ENCODE results near the gene METTL9. TPM values are rescaled to one million over a fixed set of nuclear protein-coding genes. Genes with fewer than 3 reads are reported as not detected.
"Not testable (repeated sequence)": the region's sequence is repeated elsewhere in the genome, so short reads cannot be mapped to it uniquely, and the experiment has no call there.

Gene METTL9
- total RNA-seq, 2 experiments from 2014 or later, result 120 to 121 TPM

GRCh38 chr16:21689107-21689506, 89.7 kb downstream of the METTL9 start:
- H3K79me2 ChIP-seq (ENCODE audit: insufficient read depth, low read depth, low read length), result no peaks in the 10 kb centered on the region
- H3K27ac ChIP-seq (ENCODE audit: low read depth, low read length, poor library complexity, severe bottlenecking), result no peak overlapping the region
- no peak overlapping the region for H3K4me3 ChIP-seq (ENCODE audit: low read depth, low read length, poor library complexity, severe bottlenecking)
- H3K4me1 ChIP-seq (ENCODE audit: insufficient read depth, low read length, poor library complexity, severe bottlenecking), result no peaks in the 10 kb centered on the region
- H2AFZ ChIP-seq (ENCODE audit: low read length), result no peak overlapping the region
- H4K20me1 ChIP-seq (ENCODE audit: insufficient read depth, low read length), result no peaks in the 10 kb centered on the region
- DNase-seq (ENCODE audit: low spot score), result no peak
- H3K9me3 ChIP-seq (ENCODE audit: low read length), result no peaks in the 10 kb centered on the region
- CTCF ChIA-PET (ENCODE audit: unreplicated experiment), result no interaction called here
- POLR2A ChIA-PET, result no interaction called here
- no peaks in the 10 kb centered on the region for H3K36me3 ChIP-seq (ENCODE audit: insufficient read depth, low read length)
- H3K4me2 ChIP-seq (ENCODE audit: low read length), result no peak overlapping the region
- intact Hi-C loops (cut with micrococcal nuclease; ENCODE audit: unreplicated experiment), result no loop called here
- no TSS peak for BruUV-seq (replicated peaks)
- no peaks in the 10 kb centered on the region for H3K9me2 ChIP-seq (ENCODE audit: insufficient read depth, low read length)
- TF ChIP-seq EZH2phosphoT487 (IDR thresholded peaks at IDR 0.05; ENCODE audit: borderline replicate concordance, low read depth, low read length) (no peak), CTCF (conservative IDR thresholded peaks at IDR 0.05; ENCODE audit: low read length) (no peak)

GRCh38 chr16:21690967-21691366, 91.6 kb downstream of the METTL9 start:
- H3K9me3 ChIP-seq (ENCODE audit: low read length); H3K36me3 ChIP-seq (ENCODE audit: insufficient read depth, low read length); H2AFZ ChIP-seq (ENCODE audit: low read length); CTCF ChIA-PET (ENCODE audit: unreplicated experiment); H3K79me2 ChIP-seq (ENCODE audit: insufficient read depth, low read depth, low read length); H3K27ac ChIP-seq (ENCODE audit: low read depth, low read length, poor library complexity, severe bottlenecking); intact Hi-C loops (cut with micrococcal nuclease; ENCODE audit: unreplicated experiment); H3K4me1 ChIP-seq (ENCODE audit: insufficient read depth, low read length, poor library complexity, severe bottlenecking); H3K4me2 ChIP-seq (ENCODE audit: low read length); H3K4me3 ChIP-seq (ENCODE audit: low read depth, low read length, poor library complexity, severe bottlenecking); BruUV-seq (replicated peaks); H3K9me2 ChIP-seq (ENCODE audit: insufficient read depth, low read length); DNase-seq (ENCODE audit: low spot score); H4K20me1 ChIP-seq (ENCODE audit: insufficient read depth, low read length): not testable (repeated sequence)
- POLR2A ChIA-PET, result interaction anchor here (1.1 kb wide), 1 partner anchor 13 kb away, joined by 3 read pairs; no protein-coding TSS in a partner anchor

GRCh38 chr16:21694609-21695008, 95.2 kb downstream of the METTL9 start:
- no TSS peak for BruUV-seq (replicated peaks)
- DNase-seq (ENCODE audit: low spot score), result no peak
- ChIA-PET CTCF (ENCODE audit: unreplicated experiment) (no interaction called here), POLR2A (interaction anchor here (0.6 kb wide), 1 partner anchor 1300 kb away, joined by 3 read pairs; no protein-coding TSS in a partner anchor)
- H3K79me2 ChIP-seq (ENCODE audit: insufficient read depth, low read depth, low read length), result no peaks in the 10 kb centered on the region
- H3K4me2 ChIP-seq (ENCODE audit: low read length), result no peak overlapping the region
- no peaks in the 10 kb centered on the region for H3K9me2 ChIP-seq (ENCODE audit: insufficient read depth, low read length)
- no peak overlapping the region for H3K4me3 ChIP-seq (ENCODE audit: low read depth, low read length, poor library complexity, severe bottlenecking)
- intact Hi-C loops (cut with micrococcal nuclease; ENCODE audit: unreplicated experiment), result no loop called here
- no peak for TF ChIP-seq EZH2phosphoT487 (IDR thresholded peaks at IDR 0.05; ENCODE audit: borderline replicate concordance, low read depth, low read length)
- no peak for TF ChIP-seq CTCF (conservative IDR thresholded peaks at IDR 0.05; ENCODE audit: low read length)
- no peaks in the 10 kb centered on the region for H3K9me3 ChIP-seq (ENCODE audit: low read length)
- no peak overlapping the region for H3K27ac ChIP-seq (ENCODE audit: low read depth, low read length, poor library complexity, severe bottlenecking)
- H3K36me3 ChIP-seq (ENCODE audit: insufficient read depth, low read length), result no peaks in the 10 kb centered on the region
- H3K4me1 ChIP-seq (ENCODE audit: insufficient read depth, low read length, poor library complexity, severe bottlenecking), result no peaks in the 10 kb centered on the region
- no peak overlapping the region for H2AFZ ChIP-seq (ENCODE audit: low read length)
- H4K20me1 ChIP-seq (ENCODE audit: insufficient read depth, low read length), result no peaks in the 10 kb centered on the region
